ENCODE results near the gene CADM4. TPM values are rescaled to one million over a fixed set of nuclear protein-coding genes. Genes with fewer than 3 reads are reported as not detected.

Gene CADM4
- total RNA-seq, 1 donor from 2014 or later: 10.5 TPM

Other genes with a start within 250 kb of the CADM4 start
- not detected for gene TEX101, start 225.0 kb downstream of the CADM4 start, total RNA-seq
- 0.15 TPM for gene LYPD3, start 174.2 kb downstream of the CADM4 start, total RNA-seq
- 6.0 TPM for gene PHLDB3, start 135.1 kb downstream of the CADM4 start, total RNA-seq
- 16.2 TPM for gene ETHE1, start 112.6 kb downstream of the CADM4 start, total RNA-seq
- 1.8 TPM for gene ZNF575, start 106.7 kb downstream of the CADM4 start, total RNA-seq
- gene XRCC1, start 64.3 kb downstream of the CADM4 start, total RNA-seq: 15.7 TPM
- 1.4 TPM for gene PINLYP, start 64.0 kb downstream of the CADM4 start, total RNA-seq
- gene IRGQ, start 43.7 kb downstream of the CADM4 start, total RNA-seq: 19.6 TPM
- gene ZNF576, start 43.3 kb downstream of the CADM4 start, total RNA-seq: 12.2 TPM
- gene SRRM5, start 27.8 kb downstream of the CADM4 start, total RNA-seq: 0.20 TPM
- gene ZNF428, start 20.2 kb downstream of the CADM4 start, total RNA-seq: 38.6 TPM
- 5.1 TPM for gene PLAUR, start 30.3 kb upstream of the CADM4 start, total RNA-seq
- not detected for gene IRGC, start 76.2 kb upstream of the CADM4 start, total RNA-seq
- gene SMG9, start 115.1 kb upstream of the CADM4 start, total RNA-seq: 17.9 TPM
- gene KCNN4, start 141.1 kb upstream of the CADM4 start, total RNA-seq: 0.50 TPM
- 0.89 TPM for gene LYPD5, start 162.6 kb upstream of the CADM4 start, total RNA-seq
- gene ZNF283, start 187.5 kb upstream of the CADM4 start, total RNA-seq: 11.0 TPM
- gene ZNF404, start 244.1 kb upstream of the CADM4 start, total RNA-seq: 11.1 TPM